Measurements from ENCODE around the gene MAFG.

The MAFG gene

DNA sequence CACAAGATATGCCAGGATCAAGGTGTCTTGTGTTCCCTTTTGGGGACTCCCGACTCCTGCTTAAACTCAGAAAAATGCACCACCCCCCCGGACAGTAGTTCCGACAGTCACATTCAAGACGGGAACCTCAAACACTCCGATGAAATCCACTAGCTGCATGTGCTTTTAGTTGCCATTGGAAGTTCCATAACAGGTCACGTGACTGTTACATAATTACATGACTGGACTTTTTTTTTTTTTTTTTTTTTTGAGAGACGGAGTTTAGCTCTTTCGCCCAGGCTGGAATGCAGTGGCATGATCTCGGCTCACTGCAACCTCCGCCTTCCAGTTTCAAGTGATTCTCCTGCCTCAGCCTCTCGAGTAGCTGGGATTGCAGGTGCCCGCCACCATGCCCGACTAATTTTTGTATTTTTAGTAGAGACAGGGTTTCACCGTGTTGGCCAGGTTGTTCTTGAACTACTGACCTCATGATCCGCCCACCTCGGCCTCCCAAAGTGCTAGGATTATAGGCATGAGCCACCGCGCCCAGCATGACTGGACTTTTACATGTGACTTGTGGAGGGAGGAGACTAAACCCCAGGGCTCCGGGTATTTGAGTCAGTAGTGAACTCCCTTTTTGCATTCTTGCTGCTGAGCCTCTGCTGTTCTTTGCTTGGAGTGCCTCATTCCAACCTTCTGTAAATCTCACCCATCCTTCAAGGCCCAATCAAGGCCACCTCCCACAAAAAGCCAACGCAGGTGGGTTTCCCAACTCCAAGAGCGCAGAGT, 11.1 kb downstream of the MAFG start:
- peak overlapping the region; percentile 65; the same call in 1 of the 2 replicates for H3K9ac ChIP-seq (ENCODE audit: low read length)
- DNase-seq, result no peak

GRCh38 chr17:81915331-81915730, 12.2 kb downstream of the MAFG start:
- no peak overlapping the region for H3K9ac ChIP-seq (ENCODE audit: low read length)
- no peaks in the 10 kb centered on the region for H3K27me3 ChIP-seq (replicated peaks; ENCODE audit: insufficient read depth, low read length)
- H3K36me3 ChIP-seq (replicated peaks; ENCODE audit: insufficient read depth, low read length), result peaks cover 11% of the 10 kb centered on the region; the same call in 1 of the 2 replicates
- no peaks in the 10 kb centered on the region for H4K20me1 ChIP-seq (ENCODE audit: insufficient read depth, low read length)
- no peak overlapping the region for H3K4me2 ChIP-seq (ENCODE audit: low read depth, low read length)
- DNase-seq, result no peak
- H3K79me2 ChIP-seq (ENCODE audit: low read length), result peaks cover 49% of the 10 kb centered on the region
- TF ChIP-seq EZH2 (optimal IDR thresholded peaks at IDR 0.05; ENCODE audit: low read depth, low read length), result no peak
- no peak for TF ChIP-seq EZH2phosphoT487 (IDR thresholded peaks at IDR 0.05; ENCODE audit: low read length)
- TF ChIP-seq, protein P1, sequence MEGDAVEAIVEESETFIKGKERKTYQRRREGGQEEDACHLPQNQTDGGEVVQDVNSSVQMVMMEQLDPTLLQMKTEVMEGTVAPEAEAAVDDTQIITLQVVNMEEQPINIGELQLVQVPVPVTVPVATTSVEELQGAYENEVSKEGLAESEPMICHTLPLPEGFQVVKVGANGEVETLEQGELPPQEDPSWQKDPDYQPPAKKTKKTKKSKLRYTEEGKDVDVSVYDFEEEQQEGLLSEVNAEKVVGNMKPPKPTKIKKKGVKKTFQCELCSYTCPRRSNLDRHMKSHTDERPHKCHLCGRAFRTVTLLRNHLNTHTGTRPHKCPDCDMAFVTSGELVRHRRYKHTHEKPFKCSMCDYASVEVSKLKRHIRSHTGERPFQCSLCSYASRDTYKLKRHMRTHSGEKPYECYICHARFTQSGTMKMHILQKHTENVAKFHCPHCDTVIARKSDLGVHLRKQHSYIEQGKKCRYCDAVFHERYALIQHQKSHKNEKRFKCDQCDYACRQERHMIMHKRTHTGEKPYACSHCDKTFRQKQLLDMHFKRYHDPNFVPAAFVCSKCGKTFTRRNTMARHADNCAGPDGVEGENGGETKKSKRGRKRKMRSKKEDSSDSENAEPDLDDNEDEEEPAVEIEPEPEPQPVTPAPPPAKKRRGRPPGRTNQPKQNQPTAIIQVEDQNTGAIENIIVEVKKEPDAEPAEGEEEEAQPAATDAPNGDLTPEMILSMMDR (IDR thresholded peaks at IDR 0.05; ENCODE audit: low read length), result no peak
- no peak overlapping the region for H3K4me3 ChIP-seq (ENCODE audit: low read length)
- no peak overlapping the region for H3K27ac ChIP-seq (ENCODE audit: low read length)
- peaks cover 7% of the 10 kb centered on the region for H3K4me1 ChIP-seq (ENCODE audit: low read length)
- no peaks in the 10 kb centered on the region for H3K9me3 ChIP-seq (replicated peaks; ENCODE audit: insufficient read depth, low read length)
- peaks cover 11% of the 10 kb centered on the region for H3F3A ChIP-seq (ENCODE audit: insufficient read depth, low read length)
- H2AFZ ChIP-seq (ENCODE audit: low read length), result no peak overlapping the region
- H3K9me2 ChIP-seq (replicated peaks; ENCODE audit: insufficient read depth, low read length), result no peaks in the 10 kb centered on the region

More for the DNA sequence above, 11.1 kb downstream of the MAFG start:
- Histone ChIP-seq H3K27ac (ENCODE audit: low read length) (no peak overlapping the region), H3K27me3 (replicated peaks; ENCODE audit: insufficient read depth, low read length) (no peaks in the 10 kb centered on the region), H3K9me3 (replicated peaks; ENCODE audit: insufficient read depth, low read length) (no peaks in the 10 kb centered on the region), H3K4me3 (ENCODE audit: low read length) (peak overlapping the region; percentile 84), H3K4me1 (ENCODE audit: low read length) (peaks cover 5% of the 10 kb centered on the region), H3K9me2 (replicated peaks; ENCODE audit: insufficient read depth, low read length) (no peaks in the 10 kb centered on the region), H3K79me2 (ENCODE audit: low read length) (peaks cover 55% of the 10 kb centered on the region), H3K36me3 (replicated peaks; ENCODE audit: insufficient read depth, low read length) (peaks cover 11% of the 10 kb centered on the region; the same call in 1 of the 2 replicates), H3F3A (ENCODE audit: insufficient read depth, low read length) (peaks cover 14% of the 10 kb centered on the region; the same call in 1 of the 2 replicates), H4K20me1 (ENCODE audit: insufficient read depth, low read length) (no peaks in the 10 kb centered on the region), H2AFZ (ENCODE audit: low read length) (no peak overlapping the region), H3K4me2 (ENCODE audit: low read depth, low read length) (peak overlapping the region; percentile 75)
- TF ChIP-seq EZH2 (optimal IDR thresholded peaks at IDR 0.05; ENCODE audit: low read depth, low read length) (no peak), EZH2phosphoT487 (IDR thresholded peaks at IDR 0.05; ENCODE audit: low read length) (no peak)
- TF ChIP-seq, protein P1 (IDR thresholded peaks at IDR 0.05; ENCODE audit: low read length), result no peak

DNA sequence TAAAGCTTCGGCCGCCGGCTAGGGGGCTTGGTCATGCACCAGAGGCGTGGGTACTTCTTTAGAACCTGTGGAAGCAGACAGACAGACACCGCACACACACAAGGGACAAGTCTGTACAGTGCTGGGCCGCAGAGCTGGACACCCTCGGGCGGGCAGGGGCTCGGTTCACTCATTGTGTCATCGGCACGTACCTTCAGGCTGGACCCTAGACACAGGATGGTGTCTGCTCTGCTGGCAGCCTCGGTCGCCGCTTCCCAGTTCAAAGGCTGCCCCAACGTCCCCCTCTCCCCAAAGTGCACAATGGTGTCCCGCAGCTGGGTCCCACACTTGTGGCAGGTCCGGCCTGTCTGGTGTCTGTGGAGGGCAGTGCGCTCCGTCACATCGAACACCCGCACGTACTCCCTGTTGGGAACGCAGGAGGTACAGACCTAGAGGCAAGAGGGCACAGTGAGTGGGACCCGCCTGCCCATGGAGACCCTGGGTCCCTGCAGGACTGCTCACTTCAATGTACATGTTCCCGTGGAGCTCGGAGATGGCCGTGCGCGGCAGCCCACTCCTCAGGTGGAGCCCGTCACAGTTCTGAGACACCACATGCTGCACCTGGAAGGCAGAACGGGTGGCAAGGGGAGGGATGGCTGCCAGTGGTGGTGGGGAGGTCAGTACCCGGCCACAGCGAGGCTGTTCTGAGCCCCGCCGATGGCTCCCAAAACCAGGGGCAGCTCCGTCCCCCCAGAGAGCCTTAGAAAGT, 13.3 kb downstream of the MAFG start:
- no peaks in the 10 kb centered on the region for H3K9me3 ChIP-seq (replicated peaks; ENCODE audit: insufficient read depth, low read length)
- H3K9ac ChIP-seq (ENCODE audit: low read length), result no peak overlapping the region

More for the DNA sequence above, 13.3 kb downstream of the MAFG start:
- Histone ChIP-seq H2AFZ (ENCODE audit: low read length) (no peak overlapping the region), H3K4me2 (ENCODE audit: low read depth, low read length) (no peak overlapping the region), H3K36me3 (replicated peaks; ENCODE audit: insufficient read depth, low read length) (peaks cover 11% of the 10 kb centered on the region; the same call in 1 of the 2 replicates), H3K27me3 (replicated peaks; ENCODE audit: insufficient read depth, low read length) (no peaks in the 10 kb centered on the region), H3K4me3 (ENCODE audit: low read length) (no peak overlapping the region), H3F3A (ENCODE audit: insufficient read depth, low read length) (peaks cover 3% of the 10 kb centered on the region; the same call in 1 of the 2 replicates), H3K27ac (ENCODE audit: low read length) (no peak overlapping the region), H3K4me1 (ENCODE audit: low read length) (peaks cover 13% of the 10 kb centered on the region), H3K79me2 (ENCODE audit: low read length) (peaks cover 49% of the 10 kb centered on the region), H3K9me2 (replicated peaks; ENCODE audit: insufficient read depth, low read length) (no peaks in the 10 kb centered on the region), H4K20me1 (ENCODE audit: insufficient read depth, low read length) (no peaks in the 10 kb centered on the region)
- DNase-seq, result no peak
- TF ChIP-seq, protein P1 (IDR thresholded peaks at IDR 0.05; ENCODE audit: low read length), result no peak
- TF ChIP-seq EZH2phosphoT487 (IDR thresholded peaks at IDR 0.05; ENCODE audit: low read length), result no peak
- TF ChIP-seq EZH2 (optimal IDR thresholded peaks at IDR 0.05; ENCODE audit: low read depth, low read length), result no peak

Data from MM.1S (cell line).